Right renal pelvis (tissue), 4 donors: ENCODE measurements around the gene MYO1C. TPM values are rescaled to one million over a fixed set of nuclear protein-coding genes. Genes with fewer than 3 reads are reported as not detected.

Experiments used
- DNase-seq, 4 donors: peaks; one replicate each; pipeline ENCODE4 v3.0.0-alpha.2; 2013; ENCODE audit warnings: low read depth in 4 of 4, low spot score in 3 of 4, missing footprints in 1 of 4
- polyA plus RNA-seq, 4 donors: library from polyadenylated mRNA; unstranded; fragments of 120-200 nt; gene quantifications; one replicate each; pipeline ENCODE4 v1.2.1, GENCODE V29; 2013; ENCODE audit not compliant: insufficient read length in 4 of 4

The MYO1C gene
- polyA plus RNA-seq, 4 donors = 68.6 to 80.8 (median 74.7) TPM

- DNase-seq = no peak
Observed at GRCh38 chr17:1485423-1486376, 6.8 kb downstream of the MYO1C start.

- DNase-seq = no peak
Observed at GRCh38 chr17:1484676-1485422, 7.6 kb downstream of the MYO1C start.

GRCh38 chr17:1484060-1484535, 8.4 kb downstream of the MYO1C start:
- DNase-seq = no peak

- DNase-seq = no peak
Observed at GRCh38 chr17:1482680-1483079, 9.8 kb downstream of the MYO1C start.

- no peak for DNase-seq
Observed at GRCh38 chr17:1481736-1482135, 10.8 kb downstream of the MYO1C start.

- no peak for DNase-seq
Observed at GRCh38 chr17:1480747-1481465, 11.6 kb downstream of the MYO1C start.

- DNase-seq = no peak
Observed at GRCh38 chr17:1478418-1478817, 14.1 kb downstream of the MYO1C start.

- no peak for DNase-seq
Observed at GRCh38 chr17:1475321-1475854, 17.1 kb downstream of the MYO1C start.

GRCh38 chr17:1474402-1475189, 17.9 kb downstream of the MYO1C start:
- DNase-seq = no peak

- DNase-seq = no peak
Observed at GRCh38 chr17:1473841-1474240, 18.6 kb downstream of the MYO1C start.

- no peak for DNase-seq
Observed at GRCh38 chr17:1473170-1473569, 19.3 kb downstream of the MYO1C start.

- no peak for DNase-seq
Observed at GRCh38 chr17:1471911-1472821, 20.3 kb downstream of the MYO1C start.

- DNase-seq = no peak
Observed at GRCh38 chr17:1471490-1471889, 21.0 kb downstream of the MYO1C start.

GRCh38 chr17:1470755-1471462, 21.6 kb downstream of the MYO1C start:
- no peak for DNase-seq

GRCh38 chr17:1470071-1470754, 22.3 kb downstream of the MYO1C start:
- DNase-seq = no peak

GRCh38 chr17:1469231-1469852, 23.1 kb downstream of the MYO1C start:
- no peak for DNase-seq

GRCh38 chr17:1467898-1468492, 24.5 kb downstream of the MYO1C start:
- no peak for DNase-seq
